WTC11 (cell line): ENCODE results near the gene DLL1. TPM values are rescaled to one million over a fixed set of nuclear protein-coding genes. Genes with fewer than 3 reads are reported as not detected.

Experiments
- ATAC-seq: fragments of 200-7000 bp; cut with Tn5 transposase; 2 replicates; pipeline ENCODE4 v1.10.0; 2021; ENCODE audit warnings: mild to moderate bottlenecking, moderate library complexity
- CTCF ChIA-PET: fragments of 300-600 bp; sonication (Branson Sonifier 250); formaldehyde crosslinking; loops from one replicate; lab custom pipeline; 2021; ENCODE audit warnings: antibody characterized with exemption; lab: Charles Lee
- POLR2A ChIA-PET: fragments of 350-600 bp; sonication (Branson Sonifier 250); formaldehyde crosslinking; loops from one replicate; lab custom pipeline; 2021; ENCODE audit warnings: antibody characterized with exemption; lab: Charles Lee
- DNase-seq: peaks from one replicate; pipeline ENCODE4 v3.0.0; 2021; ENCODE audit warnings: low spot score
- H3K27ac Mint-ChIP-seq: 2 replicates; pipeline ENCODE4 v1.8.0; 2021; ENCODE audit warnings: mixed read lengths
- H3K27me3 Mint-ChIP-seq: 2 replicates; pipeline ENCODE4 v1.8.0; 2021; ENCODE audit warnings: low read depth, mild to moderate bottlenecking, moderate library complexity, mixed read lengths
- H3K36me3 Mint-ChIP-seq: 2 replicates; pipeline ENCODE4 v1.8.0; 2021; ENCODE audit warnings: mixed read lengths
- H3K4me1 Mint-ChIP-seq: 2 replicates; pipeline ENCODE4 v1.8.0; 2022; ENCODE audit warnings: mixed read lengths
- H3K4me3 Mint-ChIP-seq: 2 replicates; pipeline ENCODE4 v1.8.0; 2021; ENCODE audit warnings: mild to moderate bottlenecking, moderate library complexity, mixed read lengths
- H3K9me3 Mint-ChIP-seq: 2 replicates; pipeline ENCODE4 v1.8.0; 2021; ENCODE audit warnings: mixed read lengths
- CREB1 ChIP-seq: sonication (generic); formaldehyde crosslinking; IDR thresholded peaks from 2 replicates; pipeline ENCODE4 v1.8.0; 2023; ENCODE audit warnings: mild to moderate bottlenecking, missing genetic modification reagents
- CREM ChIP-seq: sonication (generic); formaldehyde crosslinking; IDR thresholded peaks from 2 replicates; pipeline ENCODE4 v1.8.1; 2022; ENCODE audit warnings: mild to moderate bottlenecking, missing genetic modification reagents, moderate library complexity
- E2F5 ChIP-seq: sonication (generic); formaldehyde crosslinking; IDR thresholded peaks from 2 replicates; pipeline ENCODE4 v1.8.1; 2022; ENCODE audit warnings: mild to moderate bottlenecking, moderate library complexity, missing genetic modification reagents
- ELF4 ChIP-seq: sonication (generic); formaldehyde crosslinking; IDR thresholded peaks from 2 replicates; pipeline ENCODE4 v1.8.1; 2022; ENCODE audit warnings: low read depth, mild to moderate bottlenecking, moderate library complexity, missing genetic modification reagents
- IRF1 ChIP-seq: sonication (generic); formaldehyde crosslinking; IDR thresholded peaks from 2 replicates; pipeline ENCODE4 v1.8.0; 2023; ENCODE audit warnings: missing genetic modification reagents
- NR1H2 ChIP-seq: sonication (generic); formaldehyde crosslinking; IDR thresholded peaks from 2 replicates; pipeline ENCODE4 v1.9.0; 2021; ENCODE audit warnings: mild to moderate bottlenecking, moderate library complexity, missing genetic modification reagents
- OVOL2 ChIP-seq: fragments of 250-450 bp; sonication (Bioruptor Pico); IDR thresholded peaks from 2 replicates; pipeline ENCODE4 v1.9.0; 2021; ENCODE audit warnings: mild to moderate bottlenecking, borderline replicate concordance
- SOX15 ChIP-seq: fragments of 250-450 bp; sonication (Bioruptor Pico); IDR thresholded peaks from 2 replicates; pipeline ENCODE4 v1.9.0; 2021; ENCODE audit warnings: mild to moderate bottlenecking
- ZNF121 ChIP-seq: sonication (generic); formaldehyde crosslinking; IDR thresholded peaks from 2 replicates; pipeline ENCODE4 v1.8.0; 2023; ENCODE audit warnings: missing genetic modification reagents
- ZNF317 ChIP-seq: sonication (generic); formaldehyde crosslinking; IDR thresholded peaks from 2 replicates; pipeline ENCODE4 v1.8.1; 2023; ENCODE audit warnings: low read depth, mild to moderate bottlenecking, moderate library complexity, missing genetic modification reagents, borderline replicate concordance
- ZNF532 ChIP-seq: fragments of 250-450 bp; sonication (Bioruptor Pico); IDR thresholded peaks from 2 replicates; pipeline ENCODE4 v1.9.0; 2021; ENCODE audit warnings: mild to moderate bottlenecking, borderline replicate concordance
- ZNF671 ChIP-seq: fragments of 250-450 bp; sonication (Bioruptor Pico); IDR thresholded peaks from 2 replicates; pipeline ENCODE4 v1.8.0; 2021; ENCODE audit warnings: mild to moderate bottlenecking
- ZSCAN18 ChIP-seq: fragments of 250-450 bp; sonication (Bioruptor Pico); IDR thresholded peaks from 2 replicates; pipeline ENCODE4 v2.1.2; 2022; ENCODE audit warnings: mild to moderate bottlenecking, moderate library complexity
- total RNA-seq: library from RNA; stranded (reverse); gene quantifications from 3 replicates; pipeline ENCODE4 v1.2.3, GENCODE V29; 2021
- TF ChIP-seq, protein P1 (sequence below): sonication (generic); formaldehyde crosslinking; IDR thresholded peaks from 2 replicates; pipeline ENCODE4 v1.8.0; 2022; ENCODE audit warnings: mild to moderate bottlenecking, missing genetic modification reagents
- TF ChIP-seq, protein P2 (sequence below): sonication (generic); formaldehyde crosslinking; IDR thresholded peaks from 2 replicates; pipeline ENCODE4 v1.8.0; 2022; ENCODE audit warnings: missing genetic modification reagents
- TF ChIP-seq, protein P3 (sequence below): sonication (generic); formaldehyde crosslinking; IDR thresholded peaks from 2 replicates; pipeline ENCODE4 v1.8.0; 2022; ENCODE audit warnings: mild to moderate bottlenecking, missing genetic modification reagents
- TF ChIP-seq, protein P4 (sequence below): sonication (generic); formaldehyde crosslinking; IDR thresholded peaks from 2 replicates; pipeline ENCODE4 v1.8.1; 2023; ENCODE audit warnings: mild to moderate bottlenecking, missing genetic modification reagents, moderate library complexity

Gene DLL1
- total RNA-seq, 1 experiment from 2014 or later = 25.3 TPM

GRCh38 chr6:170255426-170256125, 35.3 kb downstream of the DLL1 start:
- ATAC-seq (no peak), DNase-seq (no peak)
- no peak overlapping the region for H3K4me3 Mint-ChIP-seq
- no peaks in the 10 kb centered on the region for H3K4me1 Mint-ChIP-seq
- CTCF ChIA-PET = no interaction called here
- TF ChIP-seq, protein P1, sequence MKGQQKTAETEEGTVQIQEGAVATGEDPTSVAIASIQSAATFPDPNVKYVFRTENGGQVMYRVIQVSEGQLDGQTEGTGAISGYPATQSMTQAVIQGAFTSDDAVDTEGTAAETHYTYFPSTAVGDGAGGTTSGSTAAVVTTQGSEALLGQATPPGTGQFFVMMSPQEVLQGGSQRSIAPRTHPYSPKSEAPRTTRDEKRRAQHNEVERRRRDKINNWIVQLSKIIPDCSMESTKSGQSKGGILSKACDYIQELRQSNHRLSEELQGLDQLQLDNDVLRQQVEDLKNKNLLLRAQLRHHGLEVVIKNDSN (CRISPR knock-in tag) = no peak
- TF ChIP-seq SOX15 (CRISPR knock-in tag) (no peak), CREB1 (CRISPR knock-in tag) (no peak), ZNF121 (CRISPR knock-in tag) (no peak), OVOL2 (CRISPR knock-in tag) (no peak), ZNF671 (CRISPR knock-in tag) (no peak), ZSCAN18 (CRISPR knock-in tag) (no peak), CREM (no peak)
- TF ChIP-seq, protein P2, sequence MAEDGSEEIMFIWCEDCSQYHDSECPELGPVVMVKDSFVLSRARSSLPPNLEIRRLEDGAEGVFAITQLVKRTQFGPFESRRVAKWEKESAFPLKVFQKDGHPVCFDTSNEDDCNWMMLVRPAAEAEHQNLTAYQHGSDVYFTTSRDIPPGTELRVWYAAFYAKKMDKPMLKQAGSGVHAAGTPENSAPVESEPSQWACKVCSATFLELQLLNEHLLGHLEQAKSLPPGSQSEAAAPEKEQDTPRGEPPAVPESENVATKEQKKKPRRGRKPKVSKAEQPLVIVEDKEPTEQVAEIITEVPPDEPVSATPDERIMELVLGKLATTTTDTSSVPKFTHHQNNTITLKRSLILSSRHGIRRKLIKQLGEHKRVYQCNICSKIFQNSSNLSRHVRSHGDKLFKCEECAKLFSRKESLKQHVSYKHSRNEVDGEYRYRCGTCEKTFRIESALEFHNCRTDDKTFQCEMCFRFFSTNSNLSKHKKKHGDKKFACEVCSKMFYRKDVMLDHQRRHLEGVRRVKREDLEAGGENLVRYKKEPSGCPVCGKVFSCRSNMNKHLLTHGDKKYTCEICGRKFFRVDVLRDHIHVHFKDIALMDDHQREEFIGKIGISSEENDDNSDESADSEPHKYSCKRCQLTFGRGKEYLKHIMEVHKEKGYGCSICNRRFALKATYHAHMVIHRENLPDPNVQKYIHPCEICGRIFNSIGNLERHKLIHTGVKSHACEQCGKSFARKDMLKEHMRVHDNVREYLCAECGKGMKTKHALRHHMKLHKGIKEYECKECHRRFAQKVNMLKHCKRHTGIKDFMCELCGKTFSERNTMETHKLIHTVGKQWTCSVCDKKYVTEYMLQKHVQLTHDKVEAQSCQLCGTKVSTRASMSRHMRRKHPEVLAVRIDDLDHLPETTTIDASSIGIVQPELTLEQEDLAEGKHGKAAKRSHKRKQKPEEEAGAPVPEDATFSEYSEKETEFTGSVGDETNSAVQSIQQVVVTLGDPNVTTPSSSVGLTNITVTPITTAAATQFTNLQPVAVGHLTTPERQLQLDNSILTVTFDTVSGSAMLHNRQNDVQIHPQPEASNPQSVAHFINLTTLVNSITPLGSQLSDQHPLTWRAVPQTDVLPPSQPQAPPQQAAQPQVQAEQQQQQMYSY (CRISPR knock-in tag) = no peak
- H3K27me3 Mint-ChIP-seq = no peaks in the 10 kb centered on the region
- H3K9me3 Mint-ChIP-seq = peaks cover under 1% of the 10 kb centered on the region; the same call in 1 of the 2 replicates
- no peaks in the 10 kb centered on the region for H3K36me3 Mint-ChIP-seq
- H3K27ac Mint-ChIP-seq = no peak overlapping the region
- POLR2A ChIA-PET = no interaction called here

GRCh38 chr6:170254315-170255213, 36.3 kb downstream of the DLL1 start:
- ChIA-PET CTCF (no interaction called here), POLR2A (no interaction called here)
- H3K36me3 Mint-ChIP-seq = no peaks in the 10 kb centered on the region
- H3K9me3 Mint-ChIP-seq = no peaks in the 10 kb centered on the region
- H3K4me1 Mint-ChIP-seq = no peaks in the 10 kb centered on the region
- no peak for DNase-seq
- no peak overlapping the region for H3K27ac Mint-ChIP-seq
- H3K4me3 Mint-ChIP-seq = no peak overlapping the region
- H3K27me3 Mint-ChIP-seq = no peaks in the 10 kb centered on the region
- no peak for ATAC-seq
- TF ChIP-seq ZNF317 = no peak
- TF ChIP-seq ZSCAN18 (CRISPR knock-in tag) = no peak
- TF ChIP-seq NR1H2 (CRISPR knock-in tag) = no peak
- no peak for TF ChIP-seq ELF4
- no peak for TF ChIP-seq E2F5 (CRISPR knock-in tag)
- TF ChIP-seq, protein P3, sequence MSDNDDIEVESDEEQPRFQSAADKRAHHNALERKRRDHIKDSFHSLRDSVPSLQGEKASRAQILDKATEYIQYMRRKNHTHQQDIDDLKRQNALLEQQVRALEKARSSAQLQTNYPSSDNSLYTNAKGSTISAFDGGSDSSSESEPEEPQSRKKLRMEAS = no peak
- no peak for TF ChIP-seq IRF1
- no peak for TF ChIP-seq SOX15 (CRISPR knock-in tag)
- TF ChIP-seq, protein P4, sequence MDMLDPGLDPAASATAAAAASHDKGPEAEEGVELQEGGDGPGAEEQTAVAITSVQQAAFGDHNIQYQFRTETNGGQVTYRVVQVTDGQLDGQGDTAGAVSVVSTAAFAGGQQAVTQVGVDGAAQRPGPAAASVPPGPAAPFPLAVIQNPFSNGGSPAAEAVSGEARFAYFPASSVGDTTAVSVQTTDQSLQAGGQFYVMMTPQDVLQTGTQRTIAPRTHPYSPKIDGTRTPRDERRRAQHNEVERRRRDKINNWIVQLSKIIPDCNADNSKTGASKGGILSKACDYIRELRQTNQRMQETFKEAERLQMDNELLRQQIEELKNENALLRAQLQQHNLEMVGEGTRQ (CRISPR knock-in tag) = no peak
- TF ChIP-seq ZNF532 = no peak
